ENCODE results near the gene CAGE1. TPM values are rescaled to one million over a fixed set of nuclear protein-coding genes. Genes with fewer than 3 reads are reported as not detected.

CAGE1 gene
- polyA plus RNA-seq, 3 donors = not detected

GRCh38 chr6:7312616-7313504 is 76.7 kb downstream of the CAGE1 start, which contains the start of gene SSR1:
Gene SSR1, minus strand, starts transcription at chr6:7313199. Its CDS starts 79 bp downstream, at chr6:7313120.
- H3K4me1 ChIP-seq (ENCODE audit: control insufficient read depth in 1 of 2, insufficient read depth in 2 of 2, low read length in 2 of 2) = peaks cover 34 to 53% of the 10 kb centered on the region in 2 donors
- H3K9me3 Mint-ChIP-seq = peaks cover 0 to 2% (median 0%) of the 10 kb centered on the region in 7 donors
- H2AFZ ChIP-seq (ENCODE audit: insufficient read depth, low read depth, low read length, poor library complexity, severe bottlenecking) = peak within 1 kb of the TSS; percentile 93
- peak within 1 kb of the TSS; percentile 96 for H3K9ac ChIP-seq (ENCODE audit: insufficient read depth, low read length, poor library complexity, severe bottlenecking)
- peaks cover 53% of the 10 kb centered on the region for H3K4me1 Mint-ChIP-seq
- peaks cover 0 to 1% (median 0%) of the 10 kb centered on the region in 3 donors for H3K27me3 Mint-ChIP-seq (ENCODE audit: low read depth in 3 of 3)
- H3K36me3 Mint-ChIP-seq = peaks cover 26 to 27% of the 10 kb centered on the region in 2 donors
- under 1% methylated on average over 67 of the region's 83 CpGs for WGBS (ENCODE audit: insufficient coverage)
- peak; percentile 96 to 98 (median 97) for DNase-seq
- H3K27ac ChIP-seq (ENCODE audit: low read depth in 1 of 2, low read length in 2 of 2) = peak within 1 kb of the TSS; percentile 83 to 92
- no peaks in the 10 kb centered on the region for H3K27me3 ChIP-seq (ENCODE audit: control insufficient read depth in 2 of 2, insufficient read depth in 2 of 2, low read length in 2 of 2)
- peak within 1 kb of the TSS; percentile 68 to 94 (median 83) for H3K4me3 ChIP-seq (replicated peaks in 1 of 3; ENCODE audit: low read depth in 2 of 3, low read length in 3 of 3)
- no peaks in the 10 kb centered on the region for H3K9me3 ChIP-seq (replicated peaks in 1 of 2; ENCODE audit: control insufficient read depth in 1 of 2, insufficient read depth in 1 of 2, low read length in 2 of 2)
- H3K79me2 ChIP-seq (ENCODE audit: insufficient read depth, low read length) = peaks cover 52% of the 10 kb centered on the region
- peak within 1 kb of the TSS; percentile 90 to 97 for H3K4me3 Mint-ChIP-seq
- no peak for TF ChIP-seq CTCF (IDR thresholded peaks at IDR 0.05)
- H4K20me1 ChIP-seq (ENCODE audit: insufficient read depth, low read length) = peaks cover 41% of the 10 kb centered on the region
- H3K27ac Mint-ChIP-seq = peak within 1 kb of the TSS; percentile 86 to 96 (median 93)
- H3K36me3 ChIP-seq (replicated peaks in 1 of 2; ENCODE audit: control insufficient read depth in 1 of 2, insufficient read depth in 2 of 2, low read length in 2 of 2) = peaks cover 24 to 25% of the 10 kb centered on the region in 2 donors
- H3K4me2 ChIP-seq (replicated peaks; ENCODE audit: extremely low read depth, low read length, poor library complexity, severe bottlenecking) = peak within 1 kb of the TSS; percentile 91
- intact Hi-C loops (cut with micrococcal nuclease) = loop anchor here in 1 of 2 donors (5.0 kb wide), 1 partner anchor 74 kb away; the partner anchor contains the start of genes CAGE1 and RIOK1

GRCh38 chr6:7311917-7312615 is 77.5 kb downstream of the CAGE1 start:
- peaks cover 49% of the 10 kb centered on the region for H4K20me1 ChIP-seq (ENCODE audit: insufficient read depth, low read length)
- peak overlapping the region; percentile 91 for H3K4me2 ChIP-seq (replicated peaks; ENCODE audit: extremely low read depth, low read length, poor library complexity, severe bottlenecking)
- Mint-ChIP-seq H3K36me3 (peaks cover 34 to 35% of the 10 kb centered on the region in 2 donors), H3K4me3 (peak overlapping the region; percentile 90 to 97), H3K9me3 (peaks cover 0 to 2% (median 0%) of the 10 kb centered on the region in 7 donors), H3K4me1 (peaks cover 55% of the 10 kb centered on the region), H3K27ac (peak overlapping the region; percentile 86 to 96 (median 93)), H3K27me3 (ENCODE audit: low read depth in 3 of 3) (peaks cover 0 to 1% (median 0%) of the 10 kb centered on the region in 3 donors)
- intact Hi-C loops (cut with micrococcal nuclease) = loop anchor here in 1 of 2 donors (5.0 kb wide), 1 partner anchor 75 kb away; the partner anchor contains the start of genes CAGE1 and RIOK1
- H3K27me3 ChIP-seq (ENCODE audit: control insufficient read depth in 2 of 2, insufficient read depth in 2 of 2, low read length in 2 of 2) = no peaks in the 10 kb centered on the region
- WGBS (ENCODE audit: insufficient coverage) = 3% methylated on average over 6 of the region's 17 CpGs
- H3K9ac ChIP-seq (ENCODE audit: insufficient read depth, low read length, poor library complexity, severe bottlenecking) = peak overlapping the region; percentile 96
- TF ChIP-seq CTCF (IDR thresholded peaks at IDR 0.05) = no peak
- H3K27ac ChIP-seq (ENCODE audit: low read depth in 1 of 2, low read length in 2 of 2) = peak overlapping the region; percentile 83 to 92
- DNase-seq = no peak
- H2AFZ ChIP-seq (ENCODE audit: insufficient read depth, low read depth, low read length, poor library complexity, severe bottlenecking) = peak overlapping the region; percentile 93
- peaks cover 59% of the 10 kb centered on the region for H3K79me2 ChIP-seq (ENCODE audit: insufficient read depth, low read length)
- peaks cover 30 to 33% of the 10 kb centered on the region in 2 donors for H3K36me3 ChIP-seq (replicated peaks in 1 of 2; ENCODE audit: control insufficient read depth in 1 of 2, insufficient read depth in 2 of 2, low read length in 2 of 2)
- peaks cover 34 to 53% of the 10 kb centered on the region in 2 donors for H3K4me1 ChIP-seq (ENCODE audit: control insufficient read depth in 1 of 2, insufficient read depth in 2 of 2, low read length in 2 of 2)
- peak overlapping the region; percentile 68 to 94 (median 83) for H3K4me3 ChIP-seq (replicated peaks in 1 of 3; ENCODE audit: low read depth in 2 of 3, low read length in 3 of 3)
- no peaks in the 10 kb centered on the region for H3K9me3 ChIP-seq (replicated peaks in 1 of 2; ENCODE audit: control insufficient read depth in 1 of 2, insufficient read depth in 1 of 2, low read length in 2 of 2)

Data from CD14-positive monocyte (primary cell).